ENCODE data around the gene FLOT2.
"Not testable (repeated sequence)": the region's sequence is repeated elsewhere in the genome, so short reads cannot be mapped to it uniquely, and the experiment has no call there.

Gene FLOT2

DNA sequence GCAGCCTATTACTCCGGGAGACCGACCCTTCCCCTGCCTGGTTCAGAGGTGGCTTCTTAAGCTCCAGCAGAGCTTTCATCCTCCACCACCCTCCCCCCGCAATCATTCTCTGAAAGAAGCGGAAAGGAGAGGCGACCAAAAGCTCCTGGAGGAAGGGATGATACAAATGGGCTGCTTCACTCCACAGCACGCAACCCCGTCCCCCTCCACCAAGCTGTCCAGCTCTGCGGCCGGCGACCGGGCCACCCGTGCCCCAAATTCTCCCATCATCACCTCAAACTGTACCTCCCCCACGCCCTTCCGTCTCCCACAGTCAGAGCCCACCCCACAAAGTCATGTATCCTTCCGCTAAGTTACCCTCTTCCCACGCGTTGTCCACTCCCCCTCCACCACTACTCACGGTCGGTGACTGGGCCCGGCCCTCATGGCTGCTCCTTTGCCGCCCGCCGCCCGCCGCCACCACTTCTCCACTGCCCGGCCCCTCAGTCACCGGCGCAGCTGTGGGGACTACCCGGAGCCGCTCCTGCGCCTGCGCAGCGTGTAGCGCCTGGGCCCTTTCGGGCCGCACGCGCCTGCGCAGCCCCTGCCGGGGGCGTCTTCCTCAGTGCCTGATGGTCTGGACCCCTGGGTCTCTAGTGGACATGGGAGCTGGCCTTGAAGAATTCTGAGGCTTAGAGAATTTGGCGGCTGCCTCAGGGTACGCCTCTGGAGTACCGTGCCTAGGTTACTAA lies 55.1 kb downstream of the FLOT2 start, which contains the start of gene FAM222B:
TSS of gene FAM222B (minus strand) at position 509 of the 731 bp plus-strand sequence. CDS start 76,123 bp downstream, outside the sequence.
- FAIRE-seq: no peak

- no peak for FAIRE-seq
Measured at GRCh38 chr17:28841901-28842281, 55.6 kb downstream of the FLOT2 start.

- no peak for FAIRE-seq
Measured at GRCh38 chr17:28839221-28839620, 58.3 kb downstream of the FLOT2 start.

- FAIRE-seq: not testable (repeated sequence)
Measured at GRCh38 chr17:28836541-28836940, 61.0 kb downstream of the FLOT2 start.

- no peak for FAIRE-seq
Measured at GRCh38 chr17:28834420-28834819, 63.1 kb downstream of the FLOT2 start.
